HG03060 (cell line): ENCODE results near the gene CCDC92B.
"Not testable (repeated sequence)": the region's sequence is repeated elsewhere in the genome, so short reads cannot be mapped to it uniquely, and the experiment has no call there.

Experiments
- ATAC-seq: cut with Tn5 transposase; IDR thresholded peaks from one replicate; pipeline ENCODE4 v1.9.1; 2021; ENCODE audit warnings: low read depth, moderate number of reproducible peaks; ENCODE audit not compliant: unreplicated experiment

The CCDC92B gene

GRCh38 chr17:2691069-2691871, 58.2 kb downstream of the CCDC92B start:
- no peak for ATAC-seq

- ATAC-seq: no peak
Measured at GRCh38 chr17:2690165-2691068, 59.0 kb downstream of the CCDC92B start.

- ATAC-seq: no peak
Measured at GRCh38 chr17:2689411-2690164, 59.9 kb downstream of the CCDC92B start.

- no peak for ATAC-seq
Measured at GRCh38 chr17:2688351-2689342, 60.8 kb downstream of the CCDC92B start.

- no peak for ATAC-seq
Measured at GRCh38 chr17:2687074-2687418, 62.4 kb downstream of the CCDC92B start.

GRCh38 chr17:2685696-2686095, 63.8 kb downstream of the CCDC92B start:
- no peak for ATAC-seq

- ATAC-seq: no peak
Measured at GRCh38 chr17:2684549-2684948, 64.9 kb downstream of the CCDC92B start.

GRCh38 chr17:2683912-2684311, 65.5 kb downstream of the CCDC92B start:
- no peak for ATAC-seq

- no peak for ATAC-seq
Measured at GRCh38 chr17:2682176-2682938, 67.1 kb downstream of the CCDC92B start.

GRCh38 chr17:2681650-2682049, 67.8 kb downstream of the CCDC92B start:
- no peak for ATAC-seq

- ATAC-seq: no peak
Measured at GRCh38 chr17:2680961-2681360, 68.5 kb downstream of the CCDC92B start.

GRCh38 chr17:2679247-2679646, 70.2 kb downstream of the CCDC92B start:
- not testable (repeated sequence) for ATAC-seq
